ENCODE results near the gene RFX3. TPM values are rescaled to one million over a fixed set of nuclear protein-coding genes. Genes with fewer than 3 reads are reported as not detected.

RFX3 gene
- total RNA-seq, 1 donor = 1.4 TPM

DNA sequence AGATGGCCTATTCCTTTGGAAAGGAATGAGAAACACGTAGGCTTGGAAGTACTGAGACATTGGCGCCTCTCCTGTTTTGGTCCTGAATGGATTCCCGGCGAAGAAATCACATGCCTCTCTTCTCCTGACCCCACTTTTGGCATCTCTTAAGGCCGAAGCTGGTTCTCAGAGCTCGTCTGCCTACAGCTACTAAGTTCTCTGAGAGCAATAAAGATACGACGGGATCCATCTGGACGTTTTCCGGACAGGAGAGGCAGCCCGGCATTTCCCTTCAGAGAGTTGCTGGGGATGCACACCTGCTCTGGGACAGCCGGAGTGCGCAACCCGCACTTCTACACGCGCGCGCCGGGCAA lies 345.1 kb downstream of the RFX3 start:
- Histone ChIP-seq H3K36me3 (ENCODE audit: insufficient read depth, low read length) (no peaks in the 10 kb centered on the region), H3K4me3 (ENCODE audit: insufficient read depth, low read length) (no peak overlapping the region), H2AFZ (ENCODE audit: low read length) (no peak overlapping the region), H3K27ac (ENCODE audit: low read depth, low read length) (no peak overlapping the region), H3K27me3 (ENCODE audit: insufficient read depth, low read length) (peaks cover 32% of the 10 kb centered on the region), H3K4me1 (ENCODE audit: insufficient read depth, low read length) (no peaks in the 10 kb centered on the region), H4K20me1 (ENCODE audit: insufficient read depth, low read length) (no peaks in the 10 kb centered on the region), H3K9me3 (ENCODE audit: low read depth, low read length) (no peaks in the 10 kb centered on the region), H3K79me2 (ENCODE audit: insufficient read depth, low read length) (no peaks in the 10 kb centered on the region), H3K4me2 (ENCODE audit: insufficient read depth, low read length) (no peak overlapping the region)
- TF ChIP-seq, protein P1, sequence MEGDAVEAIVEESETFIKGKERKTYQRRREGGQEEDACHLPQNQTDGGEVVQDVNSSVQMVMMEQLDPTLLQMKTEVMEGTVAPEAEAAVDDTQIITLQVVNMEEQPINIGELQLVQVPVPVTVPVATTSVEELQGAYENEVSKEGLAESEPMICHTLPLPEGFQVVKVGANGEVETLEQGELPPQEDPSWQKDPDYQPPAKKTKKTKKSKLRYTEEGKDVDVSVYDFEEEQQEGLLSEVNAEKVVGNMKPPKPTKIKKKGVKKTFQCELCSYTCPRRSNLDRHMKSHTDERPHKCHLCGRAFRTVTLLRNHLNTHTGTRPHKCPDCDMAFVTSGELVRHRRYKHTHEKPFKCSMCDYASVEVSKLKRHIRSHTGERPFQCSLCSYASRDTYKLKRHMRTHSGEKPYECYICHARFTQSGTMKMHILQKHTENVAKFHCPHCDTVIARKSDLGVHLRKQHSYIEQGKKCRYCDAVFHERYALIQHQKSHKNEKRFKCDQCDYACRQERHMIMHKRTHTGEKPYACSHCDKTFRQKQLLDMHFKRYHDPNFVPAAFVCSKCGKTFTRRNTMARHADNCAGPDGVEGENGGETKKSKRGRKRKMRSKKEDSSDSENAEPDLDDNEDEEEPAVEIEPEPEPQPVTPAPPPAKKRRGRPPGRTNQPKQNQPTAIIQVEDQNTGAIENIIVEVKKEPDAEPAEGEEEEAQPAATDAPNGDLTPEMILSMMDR (IDR thresholded peaks at IDR 0.05; ENCODE audit: extremely low read depth, low read depth, low read length) = no peak
- peak; percentile 53 for DNase-seq (ENCODE audit: insufficient read length, low spot score, missing footprints)

DNA sequence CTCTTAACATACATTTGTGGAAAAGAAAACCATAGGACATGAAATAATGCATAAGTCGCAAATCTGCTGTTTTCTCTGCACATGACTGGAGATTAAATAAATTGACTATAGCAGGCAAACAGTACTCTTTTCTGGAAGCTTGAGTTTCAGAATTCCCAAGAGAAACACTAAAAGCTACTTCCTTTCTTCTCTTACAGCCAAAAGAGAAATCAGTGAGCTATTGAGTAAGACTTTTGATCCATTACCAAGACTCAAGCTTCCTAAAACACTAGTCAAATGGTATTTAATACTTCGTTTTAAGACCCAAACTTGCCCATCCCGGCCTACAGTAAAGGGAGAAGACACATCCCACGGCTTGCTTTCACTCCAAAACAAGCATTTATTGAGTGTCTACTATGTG lies 346.1 kb downstream of the RFX3 start:
- Histone ChIP-seq H3K79me2 (ENCODE audit: insufficient read depth, low read length) (no peaks in the 10 kb centered on the region), H3K9me3 (ENCODE audit: low read depth, low read length) (no peaks in the 10 kb centered on the region), H2AFZ (ENCODE audit: low read length) (no peak overlapping the region), H3K36me3 (ENCODE audit: insufficient read depth, low read length) (no peaks in the 10 kb centered on the region), H3K27ac (ENCODE audit: low read depth, low read length) (no peak overlapping the region), H3K27me3 (ENCODE audit: insufficient read depth, low read length) (peaks cover 32% of the 10 kb centered on the region), H3K4me1 (ENCODE audit: insufficient read depth, low read length) (no peaks in the 10 kb centered on the region), H3K4me3 (ENCODE audit: insufficient read depth, low read length) (no peak overlapping the region), H4K20me1 (ENCODE audit: insufficient read depth, low read length) (no peaks in the 10 kb centered on the region), H3K4me2 (ENCODE audit: insufficient read depth, low read length) (no peak overlapping the region)
- TF ChIP-seq, protein P1 (IDR thresholded peaks at IDR 0.05; ENCODE audit: extremely low read depth, low read depth, low read length) = no peak
- no peak for DNase-seq (ENCODE audit: insufficient read length, low spot score, missing footprints)

DNA sequence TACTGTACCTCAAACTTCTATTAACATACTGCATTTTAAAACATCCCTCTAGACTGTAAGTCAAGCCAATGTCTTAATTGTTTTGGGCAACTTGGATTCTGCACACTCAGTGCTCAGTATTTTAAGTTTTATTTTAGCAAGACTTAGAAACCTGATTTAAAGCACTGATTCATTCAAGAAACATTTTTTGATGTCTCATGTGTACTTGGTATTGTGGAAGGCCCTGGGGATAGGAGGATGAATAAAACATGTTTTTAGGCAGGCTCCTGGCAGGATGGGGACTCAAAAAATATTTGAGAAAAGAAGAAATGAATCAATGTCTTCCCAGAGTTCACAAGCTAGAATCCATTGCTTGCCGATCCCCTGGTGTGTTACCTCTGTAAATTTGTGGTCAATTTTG lies 347.9 kb downstream of the RFX3 start:
- no peak overlapping the region for H2AFZ ChIP-seq (ENCODE audit: low read length)
- no peak overlapping the region for H3K4me2 ChIP-seq (ENCODE audit: insufficient read depth, low read length)
- H3K9me3 ChIP-seq (ENCODE audit: low read depth, low read length) = no peaks in the 10 kb centered on the region
- no peaks in the 10 kb centered on the region for H3K4me1 ChIP-seq (ENCODE audit: insufficient read depth, low read length)
- no peaks in the 10 kb centered on the region for H3K36me3 ChIP-seq (ENCODE audit: insufficient read depth, low read length)
- no peaks in the 10 kb centered on the region for H4K20me1 ChIP-seq (ENCODE audit: insufficient read depth, low read length)
- H3K79me2 ChIP-seq (ENCODE audit: insufficient read depth, low read length) = no peaks in the 10 kb centered on the region
- DNase-seq (ENCODE audit: insufficient read length, low spot score, missing footprints) = peak; percentile 41
- H3K27ac ChIP-seq (ENCODE audit: low read depth, low read length) = no peak overlapping the region
- H3K27me3 ChIP-seq (ENCODE audit: insufficient read depth, low read length) = peaks cover 30% of the 10 kb centered on the region
- no peak overlapping the region for H3K4me3 ChIP-seq (ENCODE audit: insufficient read depth, low read length)
- TF ChIP-seq, protein P1 (IDR thresholded peaks at IDR 0.05; ENCODE audit: extremely low read depth, low read depth, low read length) = no peak

DNA sequence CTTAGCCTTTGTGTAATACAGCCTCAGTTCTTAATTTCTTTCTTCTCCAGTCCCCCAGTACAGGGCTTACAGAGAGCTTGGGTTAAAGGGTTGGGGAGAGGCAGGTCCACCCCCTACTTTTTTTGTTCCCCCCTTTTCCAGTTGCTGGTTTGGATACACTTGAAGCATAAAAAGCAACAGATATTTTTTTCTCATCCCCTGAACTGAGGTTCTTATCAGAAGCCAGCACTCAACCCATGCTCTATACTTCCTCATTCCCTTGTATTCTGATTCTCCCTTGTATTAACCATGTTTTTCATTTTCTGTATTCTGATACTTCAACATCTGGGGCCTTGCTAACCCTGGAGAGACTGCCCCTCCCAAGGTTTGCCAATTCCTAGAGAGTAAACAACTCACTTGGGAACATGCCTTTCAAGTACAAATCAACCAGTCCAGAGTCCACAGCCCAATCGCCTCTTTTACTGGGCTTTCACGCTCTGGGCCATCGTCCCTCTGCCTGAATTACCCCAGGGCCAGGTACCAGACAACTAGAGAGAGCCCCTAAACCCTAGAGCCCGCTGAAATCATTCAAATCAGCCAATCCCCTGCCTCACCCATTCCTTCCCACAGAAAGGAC lies 348.5 kb downstream of the RFX3 start:
- no peak overlapping the region for H2AFZ ChIP-seq (ENCODE audit: low read length)
- H3K27ac ChIP-seq (ENCODE audit: low read depth, low read length) = no peak overlapping the region
- no peak overlapping the region for H3K4me2 ChIP-seq (ENCODE audit: insufficient read depth, low read length)
- DNase-seq (ENCODE audit: insufficient read length, low spot score, missing footprints) = no peak
- H4K20me1 ChIP-seq (ENCODE audit: insufficient read depth, low read length) = no peaks in the 10 kb centered on the region
- no peaks in the 10 kb centered on the region for H3K36me3 ChIP-seq (ENCODE audit: insufficient read depth, low read length)
- TF ChIP-seq, protein P1 (IDR thresholded peaks at IDR 0.05; ENCODE audit: extremely low read depth, low read depth, low read length) = no peak
- H3K9me3 ChIP-seq (ENCODE audit: low read depth, low read length) = no peaks in the 10 kb centered on the region
- H3K79me2 ChIP-seq (ENCODE audit: insufficient read depth, low read length) = no peaks in the 10 kb centered on the region
- H3K4me1 ChIP-seq (ENCODE audit: insufficient read depth, low read length) = no peaks in the 10 kb centered on the region
- peaks cover 26% of the 10 kb centered on the region for H3K27me3 ChIP-seq (ENCODE audit: insufficient read depth, low read length)
- H3K4me3 ChIP-seq (ENCODE audit: insufficient read depth, low read length) = no peak overlapping the region

Measured in osteoblast (primary cell).